Trophoblast cell (in vitro differentiated cells and primary cell): ENCODE results near the gene PRPF19.

Experiments used
- DNase-seq, 2 donors: peaks; one replicate each; pipeline ENCODE4 v3.0.0-alpha.2; 2016
- H2AFZ ChIP-seq: 2 replicates; pipeline ENCODE4 v1.6.1; 2013; ENCODE audit warnings: low read length, moderate library complexity, mild to moderate bottlenecking; ENCODE audit not compliant: insufficient read depth, poor library complexity
- H2AK5ac ChIP-seq: 2 replicates; pipeline ENCODE4 v1.6.1; 2013; ENCODE audit warnings: mild to moderate bottlenecking, low read length
- H2BK120ac ChIP-seq: 2 replicates; pipeline ENCODE4 v1.6.1; 2013; ENCODE audit warnings: low read length, mild to moderate bottlenecking, moderate library complexity; ENCODE audit not compliant: insufficient read depth, poor library complexity
- H2BK12ac ChIP-seq: 2 replicates; pipeline ENCODE4 v1.6.1; 2013; ENCODE audit warnings: mild to moderate bottlenecking, low read length, moderate library complexity
- H2BK5ac ChIP-seq: 2 replicates; pipeline ENCODE4 v1.6.1; 2013; ENCODE audit warnings: low read length, low read depth, moderate library complexity, mild to moderate bottlenecking; ENCODE audit not compliant: poor library complexity
- H3K14ac ChIP-seq: 2 replicates; pipeline ENCODE4 v1.6.1; 2013; ENCODE audit warnings: mild to moderate bottlenecking, low read length
- H3K18ac ChIP-seq: 2 replicates; pipeline ENCODE4 v1.6.1; 2013; ENCODE audit warnings: mild to moderate bottlenecking, low read length
- H3K23ac ChIP-seq: 2 replicates; pipeline ENCODE4 v1.6.1; 2013; ENCODE audit warnings: low read length
- H3K27ac ChIP-seq: 2 replicates; pipeline ENCODE4 v1.5.1; 2013; ENCODE audit warnings: low read depth, mild to moderate bottlenecking, inconsistent platforms, low read length, moderate library complexity
- H3K27me3 ChIP-seq: 2 replicates; pipeline ENCODE4 v1.6.1; 2013; ENCODE audit warnings: inconsistent platforms, mild to moderate bottlenecking, low read length, moderate library complexity; ENCODE audit not compliant: insufficient read depth
- H3K36me3 ChIP-seq, 2 experiments: 1 replicate in 1 of 2; 2 replicates in 1 of 2; pipeline ENCODE4 v1.6.1; 2013; ENCODE audit warnings: low read length in 2 of 2, mild to moderate bottlenecking in 2 of 2, moderate library complexity in 1 of 2; ENCODE audit not compliant: insufficient read depth in 2 of 2, control insufficient read depth in 1 of 2
- H3K4ac ChIP-seq: 2 replicates; pipeline ENCODE4 v1.6.1; 2013; ENCODE audit warnings: low read depth, mild to moderate bottlenecking, low read length, moderate library complexity
- H3K4me1 ChIP-seq, 2 experiments: 1 replicate in 1 of 2; 2 replicates in 1 of 2; pipeline ENCODE4 v1.6.1; 2013; ENCODE audit warnings: low read length in 2 of 2, mild to moderate bottlenecking in 2 of 2, moderate library complexity in 1 of 2; ENCODE audit not compliant: insufficient read depth in 2 of 2, control insufficient read depth in 1 of 2
- H3K4me2 ChIP-seq: 2 replicates; pipeline ENCODE4 v1.6.1; 2013; ENCODE audit warnings: inconsistent platforms, mild to moderate bottlenecking, low read length, moderate library complexity
- H3K4me3 ChIP-seq: 2 replicates; pipeline ENCODE4 v1.5.1; 2013; ENCODE audit warnings: mild to moderate bottlenecking, low read depth, low read length, inconsistent platforms
- H3K79me1 ChIP-seq: one replicate; pipeline ENCODE4 v1.6.1; 2013; ENCODE audit warnings: low read length
- H3K79me2 ChIP-seq: 2 replicates; pipeline ENCODE4 v1.6.1; 2013; ENCODE audit warnings: low read length, mild to moderate bottlenecking; ENCODE audit not compliant: control insufficient read depth, insufficient read depth, poor library complexity
- H3K9ac ChIP-seq: 2 replicates; pipeline ENCODE4 v1.6.1; 2013; ENCODE audit warnings: mild to moderate bottlenecking, low read length
- H3K9me3 ChIP-seq: 2 replicates; pipeline ENCODE4 v1.6.1; 2013; ENCODE audit warnings: low read depth, mild to moderate bottlenecking, control low read depth, inconsistent platforms, low read length; ENCODE audit not compliant: insufficient read depth
- H4K12ac ChIP-seq: 2 replicates; pipeline ENCODE4 v1.6.1; 2013; ENCODE audit warnings: low read depth, mild to moderate bottlenecking, low read length, moderate library complexity
- H4K8ac ChIP-seq: 2 replicates; pipeline ENCODE4 v1.6.1; 2013; ENCODE audit warnings: low read depth, mild to moderate bottlenecking, low read length, moderate library complexity
- H4K91ac ChIP-seq: one replicate; pipeline ENCODE4 v1.6.1; 2013; ENCODE audit warnings: low read depth, mild to moderate bottlenecking, low read length, moderate library complexity
- WGBS: extraction: QIAGEN DNeasy Blood & Tissue Kit; methylation state at CpG from one replicate; pipeline ENCODE4 v1.1.7; 2013; ENCODE audit warnings: missing lambda C conversion rate; ENCODE audit not compliant: insufficient read length, insufficient coverage; ENCODE audit errors: extremely low coverage; 5-methylcytosine and 5-hydroxymethylcytosine counted together

The PRPF19 gene

DNA sequence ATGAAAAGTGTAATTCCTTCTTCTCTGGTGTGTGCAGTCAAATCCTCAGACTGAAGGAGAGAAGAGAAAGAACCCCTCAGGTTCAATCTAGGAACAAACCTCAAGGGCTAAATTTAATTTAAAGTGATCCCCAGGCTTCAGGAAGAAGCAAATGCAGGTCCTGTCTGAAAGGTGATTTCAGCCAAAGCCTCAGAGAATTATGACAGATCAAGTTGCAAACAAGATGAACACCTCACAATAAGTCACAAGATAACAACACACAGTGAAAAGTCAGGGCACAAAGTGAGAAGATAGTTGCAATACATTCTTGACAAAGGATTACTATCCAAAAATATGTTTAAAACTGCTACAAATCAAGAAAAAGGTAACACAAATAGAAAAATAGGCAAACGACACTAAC is 27.3 kb downstream of the PRPF19 start:
- no peak overlapping the region for H3K23ac ChIP-seq

DNA sequence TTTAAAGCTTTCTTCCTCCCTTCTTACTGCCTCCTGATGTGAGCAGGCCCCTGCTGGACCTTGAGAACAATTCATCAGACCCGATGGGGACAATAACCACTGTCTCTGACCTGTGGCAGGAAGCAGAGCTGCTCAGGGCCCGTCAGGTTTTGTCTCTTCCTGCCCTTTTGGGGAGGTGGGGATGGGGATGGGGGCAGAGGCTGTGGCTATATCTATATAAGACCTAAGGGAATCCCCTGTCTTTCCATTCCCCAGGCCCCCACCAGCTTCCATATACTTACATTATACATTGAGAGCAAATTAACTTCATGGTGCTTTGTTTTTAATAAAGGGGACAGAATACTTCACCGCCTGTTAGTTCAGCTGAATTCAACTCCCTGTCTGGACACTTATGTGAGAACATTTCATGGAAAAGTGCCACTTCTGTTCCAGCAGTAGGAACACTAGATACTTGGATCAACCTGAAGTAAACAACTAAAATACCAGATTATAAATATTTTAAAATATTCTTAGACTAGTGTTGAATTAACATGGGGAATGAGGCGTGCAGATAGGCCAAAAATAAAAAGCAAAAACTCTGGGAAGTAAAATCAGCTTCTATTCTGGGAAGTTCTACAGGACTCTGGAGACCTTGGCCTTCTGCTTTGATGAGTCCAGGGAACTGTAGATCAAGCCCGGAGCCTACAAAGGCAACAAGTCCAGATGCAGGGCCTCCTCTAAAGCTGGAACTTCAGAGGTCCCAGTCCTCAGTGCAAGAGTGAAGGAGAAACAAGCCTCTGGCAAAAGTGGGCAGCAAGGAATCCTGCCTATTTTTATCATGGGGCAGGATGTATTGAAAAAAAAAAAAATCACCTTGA is 27.9 kb downstream of the PRPF19 start:
- no peak overlapping the region for H2AK5ac ChIP-seq
- no peak overlapping the region for H3K14ac ChIP-seq
- no peak for DNase-seq
- H3K23ac ChIP-seq, result no peak overlapping the region
- H3K18ac ChIP-seq, result no peak overlapping the region
- H4K8ac ChIP-seq, result no peak overlapping the region
- no peak overlapping the region for H3K4me3 ChIP-seq
- no peak overlapping the region for H4K91ac ChIP-seq
- H3K9me3 ChIP-seq, result no peaks in the 10 kb centered on the region
- no peak overlapping the region for H2AFZ ChIP-seq
- no peak overlapping the region for H3K4me2 ChIP-seq
- no peaks in the 10 kb centered on the region for H3K4me1 ChIP-seq
- H3K79me2 ChIP-seq, result no peaks in the 10 kb centered on the region
- no peaks in the 10 kb centered on the region for H3K79me1 ChIP-seq
- no peaks in the 10 kb centered on the region for H3K27me3 ChIP-seq
- no peaks in the 10 kb centered on the region for H3K36me3 ChIP-seq
- H3K9ac ChIP-seq, result no peak overlapping the region
- H2BK12ac ChIP-seq, result no peak overlapping the region
- H2BK120ac ChIP-seq, result no peak overlapping the region
- H3K27ac ChIP-seq, result no peak overlapping the region
- no peak overlapping the region for H4K12ac ChIP-seq
- H2BK5ac ChIP-seq, result no peak overlapping the region
- WGBS, result no CpG with 5 or more reads among the region's 5 CpGs
- H3K4ac ChIP-seq, result no peak overlapping the region

More for the DNA sequence above, 27.3 kb downstream of the PRPF19 start:
- no peaks in the 10 kb centered on the region for H3K79me1 ChIP-seq
- no peak overlapping the region for H4K8ac ChIP-seq
- H3K36me3 ChIP-seq, result no peaks in the 10 kb centered on the region
- H2AFZ ChIP-seq, result no peak overlapping the region
- H2BK12ac ChIP-seq, result no peak overlapping the region
- no peak overlapping the region for H3K4me3 ChIP-seq
- H3K9ac ChIP-seq, result no peak overlapping the region
- H3K27me3 ChIP-seq, result no peaks in the 10 kb centered on the region
- no peak overlapping the region for H4K91ac ChIP-seq
- H2AK5ac ChIP-seq, result no peak overlapping the region
- H3K9me3 ChIP-seq, result no peaks in the 10 kb centered on the region
- H3K79me2 ChIP-seq, result no peaks in the 10 kb centered on the region
- H3K4ac ChIP-seq, result no peak overlapping the region
- no peak overlapping the region for H4K12ac ChIP-seq
- H2BK120ac ChIP-seq, result no peak overlapping the region
- H3K14ac ChIP-seq, result no peak overlapping the region
- H3K4me1 ChIP-seq, result no peaks in the 10 kb centered on the region
- no peak overlapping the region for H3K18ac ChIP-seq
- WGBS, result no CpG with 5 or more reads among the region's 1 CpG
- no peak overlapping the region for H3K4me2 ChIP-seq
- DNase-seq, result no peak
- no peak overlapping the region for H3K27ac ChIP-seq
- no peak overlapping the region for H2BK5ac ChIP-seq

DNA sequence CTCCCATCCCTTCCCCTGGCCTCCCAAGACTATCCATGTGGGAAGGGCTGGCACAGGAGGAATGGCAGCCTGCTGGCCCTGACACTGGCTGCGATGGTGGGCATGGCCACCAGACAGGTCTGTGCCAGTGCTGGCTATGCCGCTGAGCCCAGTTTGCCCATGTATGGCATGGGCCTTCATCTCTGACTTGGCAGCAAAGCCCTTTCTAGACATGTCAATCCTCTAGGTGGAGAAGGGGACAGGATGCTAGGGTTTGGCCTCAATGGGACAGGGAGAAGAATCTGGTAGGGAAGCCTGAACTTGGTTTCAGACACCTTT is 30.3 kb downstream of the PRPF19 start:
- Histone ChIP-seq H3K9ac (no peak overlapping the region), H3K23ac (no peak overlapping the region), H3K4me2 (no peak overlapping the region), H3K79me2 (no peaks in the 10 kb centered on the region), H2AFZ (no peak overlapping the region), H3K27ac (no peak overlapping the region), H3K79me1 (no peaks in the 10 kb centered on the region), H3K4me1 (peaks cover 2 to 3% of the 10 kb centered on the region in 2 experiments), H3K9me3 (no peaks in the 10 kb centered on the region), H4K12ac (no peak overlapping the region), H2BK120ac (no peak overlapping the region), H3K14ac (no peak overlapping the region), H2BK5ac (no peak overlapping the region), H2BK12ac (no peak overlapping the region), H4K91ac (no peak overlapping the region), H4K8ac (no peak overlapping the region), H3K4ac (no peak overlapping the region), H3K4me3 (no peak overlapping the region), H2AK5ac (no peak overlapping the region), H3K36me3 (no peaks in the 10 kb centered on the region), H3K18ac (no peak overlapping the region), H3K27me3 (no peaks in the 10 kb centered on the region)
- WGBS, result no CpG with 5 or more reads among the region's 2 CpGs
- DNase-seq, result no peak

DNA sequence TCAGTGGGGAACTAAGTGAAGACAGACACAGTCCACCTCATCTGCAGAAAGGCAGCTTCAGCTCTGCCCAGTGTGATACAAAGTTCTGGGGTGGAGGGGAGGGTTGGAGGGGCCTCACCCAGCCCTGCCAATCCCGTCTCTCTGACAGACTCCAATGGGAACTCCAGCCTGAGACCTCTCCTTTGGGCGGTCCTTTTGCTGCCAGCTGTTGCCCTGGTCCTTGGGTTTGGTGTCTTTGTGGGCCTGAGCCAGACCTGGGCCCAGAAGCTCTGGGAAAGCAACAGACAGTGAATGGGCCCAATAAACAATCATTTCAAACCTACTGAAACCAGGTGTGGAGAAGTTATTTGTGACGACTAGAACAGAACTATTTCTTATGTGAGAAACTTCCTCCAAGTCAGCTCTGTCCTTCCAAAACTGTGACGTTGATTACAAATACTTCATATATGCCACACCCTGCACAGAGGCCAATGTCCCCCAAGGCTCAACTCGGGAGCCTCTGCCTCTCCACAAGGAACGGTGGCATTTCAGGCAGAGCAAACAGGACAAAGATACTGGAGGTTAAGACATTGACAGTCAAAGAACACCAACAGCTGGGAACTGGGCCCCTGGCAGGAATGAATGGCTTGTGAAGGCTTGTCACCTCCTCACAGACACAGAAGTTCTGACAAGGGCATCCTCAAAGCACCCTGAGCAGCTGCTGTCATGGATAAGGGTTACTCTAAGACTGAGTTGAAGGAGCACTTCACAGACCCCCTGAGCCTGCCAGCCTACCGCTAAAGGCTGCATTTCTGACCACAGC is 30.8 kb downstream of the PRPF19 start:
- Histone ChIP-seq H3K27me3 (no peaks in the 10 kb centered on the region), H3K4me1 (peaks cover 2 to 3% of the 10 kb centered on the region in 2 experiments), H3K4me2 (no peak overlapping the region), H3K4ac (no peak overlapping the region), H3K9ac (no peak overlapping the region), H3K4me3 (no peak overlapping the region), H3K23ac (no peak overlapping the region), H3K36me3 (no peaks in the 10 kb centered on the region), H4K12ac (no peak overlapping the region), H3K79me1 (no peaks in the 10 kb centered on the region), H2AK5ac (no peak overlapping the region), H3K79me2 (no peaks in the 10 kb centered on the region), H2BK12ac (no peak overlapping the region), H3K14ac (no peak overlapping the region), H2AFZ (no peak overlapping the region), H4K91ac (no peak overlapping the region), H3K27ac (no peak overlapping the region), H2BK5ac (no peak overlapping the region), H2BK120ac (no peak overlapping the region), H3K18ac (no peak overlapping the region), H4K8ac (no peak overlapping the region), H3K9me3 (no peaks in the 10 kb centered on the region)
- DNase-seq, result no peak
- WGBS, result no CpG with 5 or more reads among the region's 7 CpGs
